Fibroblast of lung (primary cell): ENCODE data around the gene UCHL3. TPM values are rescaled to one million over a fixed set of nuclear protein-coding genes. Genes with fewer than 3 reads are reported as not detected.

Experiments used
- DNase-seq, 2 donors: peaks; one replicate each; pipeline versions ENCODE4 v3.0.0 to v3.0.0-alpha.2; 2010; ENCODE audit warnings: low read depth in 2 of 2
- H2AFZ ChIP-seq: 2 replicates; pipeline ENCODE4 v1.5.1; 2012; ENCODE audit warnings: low read length, control low read depth, inconsistent platforms
- H3K27ac ChIP-seq: 2 replicates; pipeline ENCODE4 v1.5.1; 2011; ENCODE audit warnings: low read length, control low read depth; ENCODE audit not compliant: insufficient read depth
- H3K27me3 ChIP-seq: 2 replicates; pipeline ENCODE4 v1.5.1; 2011; ENCODE audit warnings: mild to moderate bottlenecking, low read length; ENCODE audit not compliant: control insufficient read depth, insufficient read depth
- H3K36me3 ChIP-seq: 2 replicates; pipeline ENCODE4 v1.5.1; 2011; ENCODE audit warnings: low read length; ENCODE audit not compliant: control insufficient read depth, insufficient read depth
- H3K4me1 ChIP-seq: 2 replicates; pipeline ENCODE4 v1.5.1; 2011; ENCODE audit warnings: low read length; ENCODE audit not compliant: control insufficient read depth, insufficient read depth; ENCODE audit errors: extremely low read depth
- H3K4me2 ChIP-seq: 2 replicates; pipeline ENCODE4 v1.5.1; 2011; ENCODE audit warnings: low read length, control low read depth; ENCODE audit not compliant: insufficient read depth; ENCODE audit errors: extremely low read depth
- H3K4me3 ChIP-seq, 4 experiments: fragments of 200-600 bp in 1 of 4; sonication (generic) in 1 of 4; replicated peaks in 1 of 4; 2 replicates each; pipeline ENCODE4 v1.5.1; 2011 to 2016; ENCODE audit warnings: low read length in 4 of 4, low read depth in 3 of 4, mild to moderate bottlenecking in 3 of 4, control low read depth in 2 of 4, inconsistent platforms in 1 of 4, mixed read lengths in 1 of 4; ENCODE audit not compliant: insufficient read depth in 1 of 4; ENCODE audit errors: control extremely low read depth in 1 of 4
- H3K79me2 ChIP-seq: 2 replicates; pipeline ENCODE4 v1.5.1; 2012; ENCODE audit warnings: mild to moderate bottlenecking, low read length, inconsistent platforms; ENCODE audit not compliant: control insufficient read depth, insufficient read depth
- H3K9ac ChIP-seq: 2 replicates; pipeline ENCODE4 v1.5.1; 2011; ENCODE audit warnings: mild to moderate bottlenecking, low read length, control low read depth; ENCODE audit not compliant: insufficient read depth
- H3K9me3 ChIP-seq: 2 replicates; pipeline ENCODE4 v1.5.1; 2012; ENCODE audit warnings: low read depth, low read length; ENCODE audit not compliant: control insufficient read depth, insufficient read depth
- H4K20me1 ChIP-seq: 2 replicates; pipeline ENCODE4 v1.5.1; 2011; ENCODE audit warnings: low read length; ENCODE audit not compliant: control insufficient read depth, insufficient read depth; ENCODE audit errors: extremely low read depth
- EZH2 ChIP-seq: IDR thresholded peaks from 2 replicates; pipeline ENCODE4 v1.5.1; 2012; ENCODE audit warnings: low read length, control low read depth, mild to moderate bottlenecking; ENCODE audit errors: missing control alignments
- polyA plus RNA-seq, 2 donors: library from polyadenylated mRNA; depleted of rRNA in 1 of 2; stranded (reverse) in 1 of 2; unstranded in 1 of 2; fragments of >200 nt; gene quantifications; 2 replicates each; pipeline ENCODE4 v1.2.1, GENCODE V29; 2011 to 2012; ENCODE audit warnings: missing spikeins in 1 of 2
- total RNA-seq: library from RNA; depleted of rRNA; stranded (reverse); fragments of >200 nt; gene quantifications from 2 replicates; pipeline ENCODE4 v1.2.1, GENCODE V29; 2014
- TF ChIP-seq, protein P1 (sequence below), 2 donors: IDR thresholded peaks in 1 of 2; conservative IDR thresholded peaks in 1 of 2; 1 replicate in 1 of 2; 2 replicates in 1 of 2; pipeline ENCODE4 v1.5.1; 2011 to 2012; ENCODE audit warnings: low read length in 2 of 2, control low read depth in 1 of 2, inconsistent platforms in 1 of 2, low read depth in 1 of 2, mild to moderate bottlenecking in 1 of 2

Gene UCHL3
- total and polyA plus RNA-seq, 2 donors (not counting 1 experiment from before 2014, with no cell fraction given): 30.9 to 81.9 TPM

DNA sequence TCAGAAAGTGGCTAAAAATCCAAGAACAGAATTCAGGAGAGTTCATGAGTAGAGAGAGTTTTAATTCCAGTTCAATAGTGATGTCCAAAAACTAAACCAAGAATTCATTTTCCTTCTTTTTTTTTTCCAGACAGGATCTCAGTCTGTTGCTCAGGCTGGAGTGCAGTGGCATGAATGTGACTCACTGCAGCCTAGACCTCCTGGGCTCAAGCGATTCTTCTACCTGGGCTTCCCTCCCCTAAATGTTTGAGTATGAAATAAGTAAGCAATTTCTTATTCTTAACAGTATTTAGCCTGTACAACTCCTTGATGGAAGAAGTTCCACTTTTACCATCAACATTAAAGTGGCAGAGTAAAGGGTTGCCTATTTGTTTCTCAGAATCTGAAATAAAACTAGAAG is 15.7 kb upstream of the UCHL3 start:
- Histone ChIP-seq H3K9me3 (no peaks in the 10 kb centered on the region), H3K4me1 (no peaks in the 10 kb centered on the region), H3K27ac (no peak overlapping the region), H3K9ac (no peak overlapping the region), H3K79me2 (peaks cover 14% of the 10 kb centered on the region), H3K27me3 (no peaks in the 10 kb centered on the region), H3K36me3 (peaks cover 5% of the 10 kb centered on the region), H4K20me1 (no peaks in the 10 kb centered on the region), H3K4me3 (no peak overlapping the region), H3K4me2 (no peak overlapping the region), H2AFZ (no peak overlapping the region)
- TF ChIP-seq, protein P1, sequence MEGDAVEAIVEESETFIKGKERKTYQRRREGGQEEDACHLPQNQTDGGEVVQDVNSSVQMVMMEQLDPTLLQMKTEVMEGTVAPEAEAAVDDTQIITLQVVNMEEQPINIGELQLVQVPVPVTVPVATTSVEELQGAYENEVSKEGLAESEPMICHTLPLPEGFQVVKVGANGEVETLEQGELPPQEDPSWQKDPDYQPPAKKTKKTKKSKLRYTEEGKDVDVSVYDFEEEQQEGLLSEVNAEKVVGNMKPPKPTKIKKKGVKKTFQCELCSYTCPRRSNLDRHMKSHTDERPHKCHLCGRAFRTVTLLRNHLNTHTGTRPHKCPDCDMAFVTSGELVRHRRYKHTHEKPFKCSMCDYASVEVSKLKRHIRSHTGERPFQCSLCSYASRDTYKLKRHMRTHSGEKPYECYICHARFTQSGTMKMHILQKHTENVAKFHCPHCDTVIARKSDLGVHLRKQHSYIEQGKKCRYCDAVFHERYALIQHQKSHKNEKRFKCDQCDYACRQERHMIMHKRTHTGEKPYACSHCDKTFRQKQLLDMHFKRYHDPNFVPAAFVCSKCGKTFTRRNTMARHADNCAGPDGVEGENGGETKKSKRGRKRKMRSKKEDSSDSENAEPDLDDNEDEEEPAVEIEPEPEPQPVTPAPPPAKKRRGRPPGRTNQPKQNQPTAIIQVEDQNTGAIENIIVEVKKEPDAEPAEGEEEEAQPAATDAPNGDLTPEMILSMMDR (conservative IDR thresholded peaks at IDR 0.05 in 1 of 2, IDR thresholded peaks at IDR 0.05 in 1 of 2; ENCODE audit: low read depth in 1 of 2, low read length in 2 of 2): no peak
- TF ChIP-seq EZH2: no peak
- peak in 1 of 2 donors; percentile 49 for DNase-seq

GRCh38 chr13:75537401-75538365 is 11.9 kb upstream of the UCHL3 start, which contains the start of gene COMMD6:
Gene COMMD6, minus strand, starts transcription at chr13:75537841. Its CDS starts 36 bp downstream, at chr13:75537805.
- Histone ChIP-seq H3K9me3 (no peaks in the 10 kb centered on the region), H3K79me2 (peaks cover 14% of the 10 kb centered on the region), H2AFZ (peak within 1 kb of the TSS; percentile 76), H3K27me3 (no peaks in the 10 kb centered on the region), H4K20me1 (no peaks in the 10 kb centered on the region), H3K27ac (peak within 1 kb of the TSS; percentile 68), H3K4me1 (no peaks in the 10 kb centered on the region), H3K36me3 (peaks cover 5% of the 10 kb centered on the region), H3K4me3 (peak within 1 kb of the TSS; percentile 80 to 95 (median 88)), H3K4me2 (peak within 1 kb of the TSS; percentile 83), H3K9ac (peak within 1 kb of the TSS; percentile 57)
- peak; percentile 92 for DNase-seq
- TF ChIP-seq, protein P1 (conservative IDR thresholded peaks at IDR 0.05 in 1 of 2, IDR thresholded peaks at IDR 0.05 in 1 of 2; ENCODE audit: low read depth in 1 of 2, low read length in 2 of 2): peak in 1 of 2 donors; percentile 26
- no peak for TF ChIP-seq EZH2

- Histone ChIP-seq H3K9ac (no peak overlapping the region), H3K79me2 (peaks cover 12% of the 10 kb centered on the region), H3K4me1 (peaks cover 3% of the 10 kb centered on the region), H4K20me1 (no peaks in the 10 kb centered on the region), H3K36me3 (no peaks in the 10 kb centered on the region), H3K4me3 (no peak overlapping the region), H3K27me3 (no peaks in the 10 kb centered on the region), H3K9me3 (no peaks in the 10 kb centered on the region), H3K4me2 (no peak overlapping the region), H2AFZ (no peak overlapping the region), H3K27ac (no peak overlapping the region)
- DNase-seq: no peak
- TF ChIP-seq EZH2: no peak
- TF ChIP-seq, protein P1 (conservative IDR thresholded peaks at IDR 0.05 in 1 of 2, IDR thresholded peaks at IDR 0.05 in 1 of 2; ENCODE audit: low read depth in 1 of 2, low read length in 2 of 2): no peak
Observed at GRCh38 chr13:75541287-75541686, 8.3 kb upstream of the UCHL3 start.
